ENCODE measurements around the gene MFSD6.

The MFSD6 gene

GRCh38 chr2:190530248-190530900, 122.2 kb downstream of the MFSD6 start:
- FAIRE-seq (no peak), DNase-seq (ENCODE audit: insufficient read length, low spot score) (no peak)
- TF ChIP-seq, protein P1, sequence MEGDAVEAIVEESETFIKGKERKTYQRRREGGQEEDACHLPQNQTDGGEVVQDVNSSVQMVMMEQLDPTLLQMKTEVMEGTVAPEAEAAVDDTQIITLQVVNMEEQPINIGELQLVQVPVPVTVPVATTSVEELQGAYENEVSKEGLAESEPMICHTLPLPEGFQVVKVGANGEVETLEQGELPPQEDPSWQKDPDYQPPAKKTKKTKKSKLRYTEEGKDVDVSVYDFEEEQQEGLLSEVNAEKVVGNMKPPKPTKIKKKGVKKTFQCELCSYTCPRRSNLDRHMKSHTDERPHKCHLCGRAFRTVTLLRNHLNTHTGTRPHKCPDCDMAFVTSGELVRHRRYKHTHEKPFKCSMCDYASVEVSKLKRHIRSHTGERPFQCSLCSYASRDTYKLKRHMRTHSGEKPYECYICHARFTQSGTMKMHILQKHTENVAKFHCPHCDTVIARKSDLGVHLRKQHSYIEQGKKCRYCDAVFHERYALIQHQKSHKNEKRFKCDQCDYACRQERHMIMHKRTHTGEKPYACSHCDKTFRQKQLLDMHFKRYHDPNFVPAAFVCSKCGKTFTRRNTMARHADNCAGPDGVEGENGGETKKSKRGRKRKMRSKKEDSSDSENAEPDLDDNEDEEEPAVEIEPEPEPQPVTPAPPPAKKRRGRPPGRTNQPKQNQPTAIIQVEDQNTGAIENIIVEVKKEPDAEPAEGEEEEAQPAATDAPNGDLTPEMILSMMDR (IDR thresholded peaks at IDR 0.05; ENCODE audit: insufficient read depth, missing control alignments) = no peak

DNA sequence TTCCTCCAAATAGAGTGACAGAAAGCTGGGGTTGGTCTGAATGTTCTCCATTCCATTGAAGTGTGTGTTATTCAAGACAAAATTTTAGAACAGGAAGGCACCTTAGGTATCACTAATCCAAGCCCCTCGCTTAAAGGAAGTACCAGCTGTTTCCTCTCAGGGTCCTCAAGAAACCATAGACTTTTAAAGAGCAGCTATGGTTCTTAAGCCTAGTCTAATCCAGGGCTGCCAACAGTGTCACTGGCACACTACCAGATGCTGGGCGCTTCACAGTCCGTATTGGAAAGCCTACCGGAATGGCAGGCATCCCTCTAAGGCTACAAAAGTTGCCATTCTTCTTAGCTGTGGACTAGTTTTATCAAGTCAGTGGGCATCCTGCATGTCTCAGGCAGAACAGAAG, 124.4 kb downstream of the MFSD6 start:
- no peak for DNase-seq (ENCODE audit: insufficient read length, low spot score)
- no peak for FAIRE-seq
- TF ChIP-seq, protein P1 (IDR thresholded peaks at IDR 0.05; ENCODE audit: insufficient read depth, missing control alignments) = no peak

- FAIRE-seq (no peak), DNase-seq (ENCODE audit: insufficient read length, low spot score) (no peak)
- TF ChIP-seq, protein P1 (IDR thresholded peaks at IDR 0.05; ENCODE audit: insufficient read depth, missing control alignments) = no peak
Measured at GRCh38 chr2:190533175-190533967, 125.2 kb downstream of the MFSD6 start.

DNA sequence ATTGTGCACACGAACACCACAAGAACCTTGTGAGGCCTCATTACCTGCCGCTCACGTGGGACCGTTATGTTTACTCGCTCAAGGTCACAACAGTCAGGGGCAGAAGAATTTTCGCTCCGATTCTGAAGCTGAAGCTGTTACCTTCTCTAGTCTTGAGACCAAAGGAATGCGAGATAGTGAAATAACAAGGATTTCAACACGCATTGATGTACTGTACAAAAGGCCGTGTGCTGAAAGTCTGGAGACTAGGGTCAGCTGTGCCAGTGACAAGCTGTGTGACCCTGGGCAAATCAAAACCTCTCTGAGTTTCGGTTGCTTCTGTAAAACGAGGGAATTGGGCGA, 125.8 kb downstream of the MFSD6 start:
- TF ChIP-seq, protein P1 (IDR thresholded peaks at IDR 0.05; ENCODE audit: insufficient read depth, missing control alignments) = no peak
- FAIRE-seq = no peak
- no peak for DNase-seq (ENCODE audit: insufficient read length, low spot score)

- TF ChIP-seq, protein P1 (IDR thresholded peaks at IDR 0.05; ENCODE audit: insufficient read depth, missing control alignments) = no peak
- DNase-seq (ENCODE audit: insufficient read length, low spot score) (peak; percentile 46), FAIRE-seq (no peak)
Measured at GRCh38 chr2:190534310-190535120, 126.4 kb downstream of the MFSD6 start, which contains the start of gene NEMP2. Gene NEMP2 (minus strand): TSS chr2:190534722. CDS start chr2:190534655, 67 bp downstream.

- DNase-seq (ENCODE audit: insufficient read length, low spot score) = no peak
- FAIRE-seq = no peak
- TF ChIP-seq, protein P1 (IDR thresholded peaks at IDR 0.05; ENCODE audit: insufficient read depth, missing control alignments) = no peak
Measured at GRCh38 chr2:190535121-190535439, 126.9 kb downstream of the MFSD6 start.

All from D721Med (cell line).